HEK293 (cell line): Measurements from ENCODE around the gene CEP76.

Experiments
- KLF10 ChIP-seq: fragments of 450-650 bp; IDR thresholded peaks from 2 replicates; pipeline ENCODE4 v1.5.1; 2018; ENCODE audit warnings: missing biosample characterization, mild to moderate bottlenecking, missing genetic modification characterization
- KLF16 ChIP-seq: fragments of 450-650 bp; formaldehyde crosslinking; IDR thresholded peaks from 2 replicates; pipeline ENCODE4 v1.5.1; 2017; ENCODE audit warnings: missing biosample characterization, missing genetic modification characterization
- KLF8 ChIP-seq: fragments of 450-650 bp; formaldehyde crosslinking; IDR thresholded peaks from 2 replicates; pipeline ENCODE4 v1.5.1; 2016; ENCODE audit warnings: missing biosample characterization, missing genetic modification characterization
- KLF9 ChIP-seq: fragments of 450-650 bp; formaldehyde crosslinking; IDR thresholded peaks from 2 replicates; pipeline ENCODE4 v1.5.1; 2016; ENCODE audit warnings: missing biosample characterization, missing genetic modification characterization, low read depth
- MZF1 ChIP-seq: fragments of 450-650 bp; formaldehyde crosslinking; IDR thresholded peaks from 2 replicates; pipeline ENCODE4 v1.5.1; 2017; ENCODE audit warnings: missing biosample characterization, missing genetic modification characterization, borderline replicate concordance
- TSHZ1 ChIP-seq: fragments of 450-650 bp; formaldehyde crosslinking; IDR thresholded peaks from 2 replicates; pipeline ENCODE4 v1.5.1; 2016; ENCODE audit warnings: missing biosample characterization, missing genetic modification characterization, borderline replicate concordance
- ZBTB11 ChIP-seq: fragments of 450-650 bp; formaldehyde crosslinking; conservative IDR thresholded peaks from 2 replicates; pipeline ENCODE4 v1.5.1; 2016; ENCODE audit warnings: low read depth, missing biosample characterization, missing genetic modification characterization
- ZBTB44 ChIP-seq: fragments of 450-650 bp; IDR thresholded peaks from 2 replicates; pipeline ENCODE4 v1.5.1; 2018; ENCODE audit warnings: missing biosample characterization, mild to moderate bottlenecking, missing genetic modification characterization
- ZBTB7A ChIP-seq: fragments of 450-650 bp; formaldehyde crosslinking; IDR thresholded peaks from 2 replicates; pipeline ENCODE4 v1.5.1; 2016; ENCODE audit warnings: low read depth, missing biosample characterization, missing genetic modification characterization
- ZNF114 ChIP-seq: fragments of 450-650 bp; formaldehyde crosslinking; IDR thresholded peaks from 2 replicates; pipeline ENCODE4 v1.5.0; 2017; ENCODE audit warnings: missing biosample characterization, missing genetic modification characterization
- ZNF280C ChIP-seq: fragments of 450-650 bp; formaldehyde crosslinking; IDR thresholded peaks from 2 replicates; pipeline ENCODE4 v1.5.1; 2016; ENCODE audit warnings: missing biosample characterization, missing genetic modification characterization
- ZNF280D ChIP-seq: fragments of 450-650 bp; formaldehyde crosslinking; IDR thresholded peaks from 2 replicates; pipeline ENCODE4 v1.5.1; 2016; ENCODE audit warnings: missing biosample characterization, missing genetic modification characterization
- ZNF513 ChIP-seq: fragments of 450-650 bp; IDR thresholded peaks from 2 replicates; pipeline ENCODE4 v1.5.1; 2018; ENCODE audit warnings: missing biosample characterization, missing genetic modification characterization
- ZNF580 ChIP-seq: fragments of 450-650 bp; formaldehyde crosslinking; IDR thresholded peaks from 2 replicates; pipeline ENCODE4 v1.5.1; 2016; ENCODE audit warnings: missing biosample characterization, missing genetic modification characterization
- ZNF585B ChIP-seq: fragments of 450-650 bp; formaldehyde crosslinking; IDR thresholded peaks from 2 replicates; pipeline ENCODE4 v1.5.1; 2016; ENCODE audit warnings: missing biosample characterization, missing genetic modification characterization
- ZNF639 ChIP-seq: fragments of 450-650 bp; formaldehyde crosslinking; IDR thresholded peaks from 2 replicates; pipeline ENCODE4 v1.5.1; 2016; ENCODE audit warnings: missing biosample characterization, missing genetic modification characterization
- ZNF645 ChIP-seq: fragments of 450-650 bp; formaldehyde crosslinking; IDR thresholded peaks from 2 replicates; pipeline ENCODE4; 2016; ENCODE audit warnings: missing biosample characterization, missing genetic modification characterization
- ZNF837 ChIP-seq: fragments of 450-650 bp; formaldehyde crosslinking; IDR thresholded peaks from 2 replicates; pipeline ENCODE4 v1.5.1; 2016; ENCODE audit warnings: missing biosample characterization, missing genetic modification characterization

The CEP76 gene

GRCh38 chr18:12657684-12658425 is 44.7 kb downstream of the CEP76 start, which contains the start of gene SPIRE1 (continued):
- TF ChIP-seq ZBTB44 (tag by site-specific recombination) (no peak), ZNF837 (tag by site-specific recombination) (no peak), MZF1 (tag by site-specific recombination) (no peak; the same call in 1 of the 2 replicates), ZNF580 (tag by site-specific recombination) (0 out of 2 replicates have a peak, but pooled peaks have one; percentile 30), ZNF639 (tag by site-specific recombination) (no peak), ZNF280D (tag by site-specific recombination) (no peak), TSHZ1 (tag by site-specific recombination) (no peak; the same call in 1 of the 2 replicates), ZNF645 (tag by site-specific recombination) (no peak), ZBTB7A (tag by site-specific recombination) (0 out of 2 replicates have a peak, but pooled peaks have one; percentile 25), ZNF585B (no peak), KLF8 (tag by site-specific recombination) (peak; percentile 87; the same call in 1 of the 2 replicates), KLF10 (tag by site-specific recombination) (peak; percentile 33; the same call in 1 of the 2 replicates), KLF16 (tag by site-specific recombination) (peak; percentile 62; the same call in 1 of the 2 replicates), ZNF280C (tag by site-specific recombination) (no peak), ZBTB11 (tag by site-specific recombination) (no peak; the same call in 1 of the 2 replicates), KLF9 (tag by site-specific recombination) (peak; percentile 66), ZNF513 (no peak), ZNF114 (tag by site-specific recombination) (no peak)
